CD4-positive, CD25-positive, alpha-beta regulatory T cell (primary cell): ENCODE results near the gene C2orf76. TPM values are rescaled to one million over a fixed set of nuclear protein-coding genes. Genes with fewer than 3 reads are reported as not detected.

ENCODE experiments used
- ATAC-seq, 2 donors: fragments of 150-1000 bp; cut with Tn5 transposase; one replicate each; pipeline ENCODE4 v1.10.0; 2021; ENCODE audit warnings: low read depth in 2 of 2, moderate number of reproducible peaks in 2 of 2, moderate library complexity in 1 of 2
- DNase-seq, 3 donors: peaks; one replicate each; pipeline versions ENCODE4 v3.0.0 to v3.0.0-alpha.2; 2012 to 2022; ENCODE audit warnings: mixed read lengths in 1 of 3
- H3K27ac ChIP-seq: one replicate; pipeline ENCODE4 v1.7.0; 2013; ENCODE audit warnings: mild to moderate bottlenecking, low read length; ENCODE audit not compliant: insufficient read depth, poor library complexity, severe bottlenecking
- H3K27me3 ChIP-seq: one replicate; pipeline ENCODE4 v1.7.0; 2013; ENCODE audit warnings: low read length; ENCODE audit not compliant: control insufficient read depth, insufficient read depth
- H3K36me3 ChIP-seq: one replicate; pipeline ENCODE4 v1.7.0; 2013; ENCODE audit warnings: mild to moderate bottlenecking, low read length, moderate library complexity; ENCODE audit not compliant: control insufficient read depth, insufficient read depth
- H3K4me1 ChIP-seq: 2 replicates; pipeline ENCODE4 v1.7.0; 2013; ENCODE audit warnings: mild to moderate bottlenecking, low read length; ENCODE audit not compliant: insufficient read depth, control insufficient read depth, poor library complexity, severe bottlenecking
- H3K4me3 ChIP-seq: one replicate; pipeline ENCODE4 v1.7.0; 2013; ENCODE audit warnings: low read depth, mild to moderate bottlenecking, low read length, moderate library complexity
- H3K9me3 ChIP-seq, 2 experiments: 1 replicate in 1 of 2; 2 replicates in 1 of 2; pipeline ENCODE4 v1.7.0; 2013; ENCODE audit warnings: low read length in 2 of 2, mild to moderate bottlenecking in 1 of 2, moderate library complexity in 1 of 2; ENCODE audit not compliant: control insufficient read depth in 2 of 2
- H3K27ac Mint-ChIP-seq, 3 donors: one replicate each; pipeline ENCODE4 v1.8.0; 2020 to 2022; ENCODE audit warnings: mild to moderate bottlenecking in 3 of 3, mixed read lengths in 3 of 3, moderate library complexity in 2 of 3
- H3K27me3 Mint-ChIP-seq: one replicate; pipeline ENCODE4 v1.8.0; 2022; ENCODE audit warnings: mild to moderate bottlenecking, mixed read lengths
- H3K36me3 Mint-ChIP-seq: one replicate; pipeline ENCODE4 v1.8.0; 2020; ENCODE audit warnings: mixed read lengths
- H3K4me1 Mint-ChIP-seq, 4 donors: one replicate each; pipeline ENCODE4 v1.8.0; 2020 to 2022; ENCODE audit warnings: mixed read lengths in 4 of 4, mild to moderate bottlenecking in 1 of 4
- H3K4me3 Mint-ChIP-seq, 4 donors: one replicate each; pipeline ENCODE4 v1.8.0; 2020 to 2022; ENCODE audit warnings: mild to moderate bottlenecking in 4 of 4, mixed read lengths in 4 of 4, moderate library complexity in 3 of 4
- H3K9me3 Mint-ChIP-seq, 7 donors: one replicate each; pipeline ENCODE4 v1.8.0; 2020 to 2022; ENCODE audit warnings: mixed read lengths in 7 of 7, mild to moderate bottlenecking in 3 of 7, moderate library complexity in 2 of 7
- polyA plus RNA-seq, 4 donors: library from polyadenylated mRNA; unstranded; fragments of 300-500 nt; fragmentation: Illumina TruSeq; gene quantifications; one replicate each; pipeline ENCODE4 v1.2.3, GENCODE V29; 2021
- total RNA-seq: library from RNA; stranded (reverse); gene quantifications from one replicate; pipeline ENCODE4 v1.2.3, GENCODE V29; 2022

C2orf76 gene
- total and polyA plus RNA-seq, 5 donors from 2014 or later, result 7.3 to 24.6 (median 22.0) TPM

- no peaks in the 10 kb centered on the region for H3K4me1 ChIP-seq
- no peaks in the 10 kb centered on the region for H3K9me3 Mint-ChIP-seq
- H3K4me3 ChIP-seq, result no peak overlapping the region
- no peaks in the 10 kb centered on the region for H3K36me3 ChIP-seq
- no peaks in the 10 kb centered on the region for H3K4me1 Mint-ChIP-seq
- H3K4me3 Mint-ChIP-seq, result no peak overlapping the region
- peaks cover 13% of the 10 kb centered on the region for H3K36me3 Mint-ChIP-seq
- DNase-seq (no peak), ATAC-seq (no peak)
- no peaks in the 10 kb centered on the region for H3K27me3 ChIP-seq
- H3K27ac ChIP-seq, result no peak overlapping the region
- no peaks in the 10 kb centered on the region for H3K27me3 Mint-ChIP-seq
- no peak overlapping the region for H3K27ac Mint-ChIP-seq
- H3K9me3 ChIP-seq, result no peaks in the 10 kb centered on the region
Observed at GRCh38 chr2:119311371-119311770, 55.3 kb downstream of the C2orf76 start.

GRCh38 chr2:119308793-119309330, 57.8 kb downstream of the C2orf76 start:
- no peak overlapping the region for H3K4me3 ChIP-seq
- no peak for ATAC-seq
- Mint-ChIP-seq H3K27ac (no peak overlapping the region), H3K36me3 (peaks cover 18% of the 10 kb centered on the region), H3K4me3 (no peak overlapping the region), H3K4me1 (no peaks in the 10 kb centered on the region), H3K9me3 (no peaks in the 10 kb centered on the region), H3K27me3 (no peaks in the 10 kb centered on the region)
- H3K9me3 ChIP-seq, result no peaks in the 10 kb centered on the region
- no peaks in the 10 kb centered on the region for H3K36me3 ChIP-seq
- H3K27me3 ChIP-seq, result no peaks in the 10 kb centered on the region
- H3K4me1 ChIP-seq, result no peaks in the 10 kb centered on the region
- no peak for DNase-seq
- no peak overlapping the region for H3K27ac ChIP-seq

GRCh38 chr2:119307419-119308140, 59.1 kb downstream of the C2orf76 start:
- Histone ChIP-seq H3K9me3 (no peaks in the 10 kb centered on the region), H3K27ac (no peak overlapping the region), H3K27me3 (no peaks in the 10 kb centered on the region), H3K4me1 (no peaks in the 10 kb centered on the region), H3K36me3 (no peaks in the 10 kb centered on the region), H3K4me3 (no peak overlapping the region)
- ATAC-seq, result no peak
- DNase-seq, result no peak
- Mint-ChIP-seq H3K4me3 (no peak overlapping the region), H3K27me3 (no peaks in the 10 kb centered on the region), H3K4me1 (no peaks in the 10 kb centered on the region), H3K36me3 (peaks cover 18% of the 10 kb centered on the region), H3K27ac (no peak overlapping the region), H3K9me3 (no peaks in the 10 kb centered on the region)

- H3K27ac Mint-ChIP-seq, result no peak overlapping the region
- H3K27me3 ChIP-seq, result no peaks in the 10 kb centered on the region
- DNase-seq (no peak), ATAC-seq (no peak)
- no peaks in the 10 kb centered on the region for H3K4me1 Mint-ChIP-seq
- peaks cover 18% of the 10 kb centered on the region for H3K36me3 Mint-ChIP-seq
- H3K27ac ChIP-seq, result no peak overlapping the region
- H3K9me3 ChIP-seq, result no peaks in the 10 kb centered on the region
- no peaks in the 10 kb centered on the region for H3K36me3 ChIP-seq
- no peaks in the 10 kb centered on the region for H3K4me1 ChIP-seq
- no peaks in the 10 kb centered on the region for H3K27me3 Mint-ChIP-seq
- no peaks in the 10 kb centered on the region for H3K9me3 Mint-ChIP-seq
- H3K4me3 Mint-ChIP-seq, result no peak overlapping the region
- no peak overlapping the region for H3K4me3 ChIP-seq
Observed at GRCh38 chr2:119306196-119306590, 60.4 kb downstream of the C2orf76 start.

- Histone ChIP-seq H3K4me1 (no peaks in the 10 kb centered on the region), H3K36me3 (no peaks in the 10 kb centered on the region), H3K4me3 (no peak overlapping the region), H3K27me3 (no peaks in the 10 kb centered on the region), H3K9me3 (no peaks in the 10 kb centered on the region), H3K27ac (no peak overlapping the region)
- ATAC-seq, result no peak
- no peaks in the 10 kb centered on the region for H3K9me3 Mint-ChIP-seq
- DNase-seq, result no peak
- no peaks in the 10 kb centered on the region for H3K27me3 Mint-ChIP-seq
- H3K36me3 Mint-ChIP-seq, result peaks cover 18% of the 10 kb centered on the region
- H3K4me3 Mint-ChIP-seq, result no peak overlapping the region
- no peaks in the 10 kb centered on the region for H3K4me1 Mint-ChIP-seq
- H3K27ac Mint-ChIP-seq, result no peak overlapping the region
Observed at GRCh38 chr2:119305497-119306195, 61.0 kb downstream of the C2orf76 start.

GRCh38 chr2:119304847-119305246, 61.8 kb downstream of the C2orf76 start:
- no peak overlapping the region for H3K4me3 Mint-ChIP-seq
- no peaks in the 10 kb centered on the region for H3K27me3 Mint-ChIP-seq

GRCh38 chr2:119301413-119301812, 65.2 kb downstream of the C2orf76 start:
- Histone ChIP-seq H3K4me1 (no peaks in the 10 kb centered on the region), H3K4me3 (no peak overlapping the region), H3K9me3 (no peaks in the 10 kb centered on the region), H3K27ac (no peak overlapping the region), H3K36me3 (no peaks in the 10 kb centered on the region), H3K27me3 (no peaks in the 10 kb centered on the region)
- no peak overlapping the region for H3K27ac Mint-ChIP-seq
- ATAC-seq (no peak), DNase-seq (no peak)
- H3K4me1 Mint-ChIP-seq, result no peaks in the 10 kb centered on the region
- peaks cover 9% of the 10 kb centered on the region for H3K36me3 Mint-ChIP-seq
- H3K4me3 Mint-ChIP-seq, result no peak overlapping the region
- H3K9me3 Mint-ChIP-seq, result no peaks in the 10 kb centered on the region
- H3K27me3 Mint-ChIP-seq, result no peaks in the 10 kb centered on the region

More at GRCh38 chr2:119304847-119305246, 61.8 kb downstream of the C2orf76 start:
- no peak overlapping the region for H3K4me3 ChIP-seq
- H3K4me1 ChIP-seq, result no peaks in the 10 kb centered on the region
- H3K27me3 ChIP-seq, result no peaks in the 10 kb centered on the region
- H3K9me3 ChIP-seq, result no peaks in the 10 kb centered on the region
- ATAC-seq (no peak), DNase-seq (no peak)
- no peaks in the 10 kb centered on the region for H3K36me3 ChIP-seq
- Mint-ChIP-seq H3K9me3 (no peaks in the 10 kb centered on the region), H3K36me3 (peaks cover 14% of the 10 kb centered on the region), H3K4me1 (no peaks in the 10 kb centered on the region), H3K27ac (no peak overlapping the region)
- H3K27ac ChIP-seq, result no peak overlapping the region
